Thymus (tissue), 11 donors: ENCODE results near the gene KIFAP3. TPM values are rescaled to one million over a fixed set of nuclear protein-coding genes. Genes with fewer than 3 reads are reported as not detected.
"Not testable (repeated sequence)": the region's sequence is repeated elsewhere in the genome, so short reads cannot be mapped to it uniquely, and the experiment has no call there.

Experiments used
- DNase-seq, 9 donors: peaks; one replicate each; pipeline ENCODE4 v3.0.0-alpha.2; 2013; ENCODE audit warnings: low spot score in 9 of 9, low read depth in 6 of 9, missing footprints in 1 of 9
- H3K27ac ChIP-seq, 2 donors: one replicate each; pipeline ENCODE4 v1.5.1; 2013; ENCODE audit warnings: control low read depth in 1 of 2, low read depth in 1 of 2, low read length in 1 of 2, mild to moderate bottlenecking in 1 of 2, moderate library complexity in 1 of 2
- H3K27me3 ChIP-seq, 2 donors: one replicate each; pipeline ENCODE4 v1.5.1; 2013; ENCODE audit warnings: low read length in 1 of 2; ENCODE audit not compliant: control insufficient read depth in 2 of 2, insufficient read depth in 1 of 2
- H3K36me3 ChIP-seq, 2 donors: one replicate each; pipeline ENCODE4 v1.5.1; 2013; ENCODE audit warnings: low read length in 1 of 2, mild to moderate bottlenecking in 1 of 2, moderate library complexity in 1 of 2; ENCODE audit not compliant: control insufficient read depth in 2 of 2, insufficient read depth in 2 of 2
- H3K4me1 ChIP-seq, 2 donors: one replicate each; pipeline ENCODE4 v1.5.1; 2013; ENCODE audit warnings: low read length in 2 of 2; ENCODE audit not compliant: control insufficient read depth in 2 of 2, insufficient read depth in 2 of 2
- H3K4me3 ChIP-seq, 2 donors: one replicate each; pipeline ENCODE4 v1.5.1; 2013; ENCODE audit warnings: low read length in 2 of 2, control low read depth in 1 of 2, mild to moderate bottlenecking in 1 of 2
- H3K9me3 ChIP-seq, 2 donors: one replicate each; pipeline ENCODE4 v1.5.1; 2013; ENCODE audit warnings: low read length in 1 of 2, mild to moderate bottlenecking in 1 of 2; ENCODE audit not compliant: control insufficient read depth in 2 of 2, insufficient read depth in 1 of 2
- WGBS: extraction: QIAGEN DNeasy Blood & Tissue Kit; methylation state at CpG from one replicate; pipeline ENCODE4 v1.1.7; 2013; 5-methylcytosine and 5-hydroxymethylcytosine counted together
- polyA plus RNA-seq: library from polyadenylated mRNA; stranded (reverse); fragments of 200-250 nt; gene quantifications from one replicate; pipeline ENCODE4 v1.2.3, GENCODE V29; 2013
- total RNA-seq: library from RNA; stranded (reverse); fragments of 120-200 nt; gene quantifications from one replicate; pipeline ENCODE4 v1.2.4, GENCODE V29; 2013
- donor health status: healthy.

The KIFAP3 gene
- total and polyA plus RNA-seq, 2 donors = 19.5 to 25.8 TPM

DNA sequence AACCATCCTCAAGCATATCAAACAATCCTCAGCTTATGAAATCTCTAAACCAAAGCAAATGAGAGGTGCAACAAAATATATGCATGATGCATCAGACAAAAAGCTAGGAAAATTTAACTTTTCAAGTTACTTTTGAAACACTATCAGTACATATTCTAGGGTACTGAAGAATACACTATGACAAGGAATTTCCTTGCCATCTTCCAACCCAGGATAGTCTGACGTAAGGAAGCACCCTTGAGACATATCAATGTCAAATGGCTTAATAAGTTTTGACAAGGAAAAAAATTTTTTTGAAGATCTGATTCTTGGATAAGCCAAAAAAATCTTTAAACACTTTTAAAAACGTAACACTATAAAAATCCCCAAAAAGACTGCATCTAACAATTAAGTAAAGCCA is 64.9 kb downstream of the KIFAP3 start:
- H3K27me3 ChIP-seq = no peaks in the 10 kb centered on the region
- no peak for DNase-seq
- no peaks in the 10 kb centered on the region for H3K4me1 ChIP-seq
- WGBS = 93% methylated on average over 2 of the region's 2 CpGs
- H3K9me3 ChIP-seq = no peaks in the 10 kb centered on the region
- H3K4me3 ChIP-seq = no peak overlapping the region
- H3K27ac ChIP-seq = no peak overlapping the region
- H3K36me3 ChIP-seq = no peaks in the 10 kb centered on the region

DNA sequence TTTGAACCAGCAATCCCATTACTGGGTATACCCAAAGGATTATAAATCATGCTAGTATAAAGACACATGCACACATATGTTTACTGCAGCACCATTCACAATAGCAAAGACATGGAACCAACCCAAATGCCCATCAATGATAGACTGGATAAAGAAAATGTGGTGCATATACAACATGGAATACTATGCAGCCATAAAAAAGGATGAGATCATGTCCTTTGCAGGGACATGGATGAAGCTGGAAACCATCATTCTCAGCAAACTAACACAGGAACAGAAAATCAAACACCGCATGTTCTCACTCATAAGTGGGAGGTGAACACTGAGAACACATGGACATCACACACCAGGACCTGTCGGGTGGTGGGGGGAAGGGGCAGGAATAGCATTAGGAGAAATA is 65.8 kb downstream of the KIFAP3 start:
- H3K4me3 ChIP-seq, DNase-seq, H3K36me3 ChIP-seq, H3K27me3 ChIP-seq, H3K27ac ChIP-seq, H3K4me1 ChIP-seq, H3K9me3 ChIP-seq: not testable (repeated sequence)
- WGBS = 99% methylated on average over 2 of the region's 2 CpGs

DNA sequence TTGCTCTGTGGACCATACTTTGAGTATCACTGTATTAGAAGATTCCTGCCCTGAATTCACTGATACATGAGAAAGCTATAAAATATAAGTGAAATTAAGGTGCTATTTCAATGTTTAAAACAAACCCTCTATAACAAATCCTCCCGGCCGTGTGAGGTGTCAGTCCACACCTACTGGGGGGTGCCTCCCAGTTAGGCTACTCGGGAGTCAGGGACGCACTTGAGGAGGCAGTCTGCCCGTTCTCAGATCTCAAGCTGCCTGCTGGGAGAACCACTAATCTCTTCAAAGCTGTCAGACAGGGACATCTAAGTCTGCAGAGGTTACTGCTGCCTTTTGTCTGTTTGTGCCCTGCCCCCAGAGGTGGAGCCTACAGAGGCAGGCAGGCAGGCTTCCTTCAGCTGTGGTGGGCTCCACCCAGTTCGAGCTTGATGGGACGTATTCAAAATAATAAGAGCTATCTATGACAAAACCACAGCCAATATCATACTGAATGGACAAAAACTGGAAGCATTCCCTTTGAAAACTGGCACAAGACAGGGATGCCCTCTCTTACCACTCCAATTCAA is 71.1 kb downstream of the KIFAP3 start:
- DNase-seq, H3K27me3 ChIP-seq, H3K27ac ChIP-seq, H3K4me3 ChIP-seq, H3K4me1 ChIP-seq, H3K9me3 ChIP-seq, H3K36me3 ChIP-seq: not testable (repeated sequence)
- WGBS = 94% methylated on average over 7 of the region's 7 CpGs

DNA sequence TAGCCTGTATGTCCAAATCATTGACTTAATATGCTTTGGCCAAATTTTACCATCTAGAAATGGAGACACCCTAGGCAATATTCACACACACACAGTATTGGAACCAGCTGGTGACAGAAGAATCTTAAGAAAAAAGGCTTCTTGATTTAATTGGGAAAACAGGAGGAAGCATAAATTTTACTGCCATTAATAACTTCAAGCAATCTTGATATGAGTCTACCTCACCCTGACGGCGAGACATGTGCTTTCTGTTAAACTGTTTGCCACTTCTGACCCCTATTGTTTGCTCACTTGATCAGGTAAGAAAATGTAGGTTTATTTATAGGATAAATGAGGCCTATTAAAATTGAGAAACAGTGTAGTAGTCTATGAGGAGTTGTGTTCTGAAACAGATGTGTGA is 73.2 kb downstream of the KIFAP3 start:
- WGBS = over 99% methylated on average over 2 of the region's 2 CpGs
- no peak overlapping the region for H3K4me3 ChIP-seq

DNA sequence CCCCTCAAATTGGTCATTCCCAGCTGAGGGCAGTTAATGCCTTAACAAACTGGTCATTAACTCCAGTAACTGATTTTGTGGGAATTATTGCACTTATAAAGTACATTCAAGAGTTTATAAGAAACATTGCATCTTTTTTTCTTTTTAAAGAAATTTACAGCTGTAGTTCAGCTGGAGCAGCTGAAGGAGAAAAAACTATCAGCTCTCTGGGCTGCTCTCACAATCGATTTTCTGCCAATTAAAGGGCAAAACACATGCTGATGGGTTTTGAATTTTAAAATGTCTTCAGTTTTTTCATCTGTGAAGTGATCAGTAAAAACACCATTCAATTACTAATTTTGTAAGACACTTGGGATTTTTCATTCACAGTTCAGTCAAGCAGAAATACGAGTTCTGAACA is 74.7 kb downstream of the KIFAP3 start:
- H3K36me3 ChIP-seq = no peaks in the 10 kb centered on the region
- WGBS = 90% methylated on average over 2 of the region's 2 CpGs

More for the DNA sequence above, 73.2 kb downstream of the KIFAP3 start:
- Histone ChIP-seq H3K9me3 (no peaks in the 10 kb centered on the region), H3K27ac (no peak overlapping the region), H3K4me1 (no peaks in the 10 kb centered on the region), H3K36me3 (no peaks in the 10 kb centered on the region), H3K27me3 (no peaks in the 10 kb centered on the region)
- no peak for DNase-seq

DNA sequence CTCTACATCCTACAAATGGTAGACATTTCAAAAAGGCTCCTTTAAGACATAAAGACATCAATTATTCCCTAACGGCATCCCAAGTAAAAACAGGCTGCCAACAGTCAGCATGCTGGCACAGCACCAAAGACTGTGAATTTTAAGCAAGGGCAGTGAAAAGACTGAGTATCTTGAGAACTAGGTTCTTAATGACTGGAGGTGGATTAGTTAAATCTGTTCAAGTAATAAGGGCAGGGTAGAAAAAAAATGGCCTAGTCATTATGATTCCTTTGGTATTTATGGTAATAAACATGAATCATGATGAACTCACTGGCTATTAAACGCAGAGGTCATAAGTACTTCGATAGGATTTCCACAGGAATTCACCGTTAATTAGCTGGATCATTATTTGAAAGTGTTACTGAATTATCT is 75.2 kb downstream of the KIFAP3 start:
- no peak for DNase-seq
- H3K36me3 ChIP-seq = no peaks in the 10 kb centered on the region

More for the DNA sequence above, 74.7 kb downstream of the KIFAP3 start:
- no peak overlapping the region for H3K27ac ChIP-seq
- DNase-seq = no peak
- H3K27me3 ChIP-seq = no peaks in the 10 kb centered on the region
- H3K4me3 ChIP-seq = no peak overlapping the region
- no peaks in the 10 kb centered on the region for H3K4me1 ChIP-seq
- no peaks in the 10 kb centered on the region for H3K9me3 ChIP-seq

DNA sequence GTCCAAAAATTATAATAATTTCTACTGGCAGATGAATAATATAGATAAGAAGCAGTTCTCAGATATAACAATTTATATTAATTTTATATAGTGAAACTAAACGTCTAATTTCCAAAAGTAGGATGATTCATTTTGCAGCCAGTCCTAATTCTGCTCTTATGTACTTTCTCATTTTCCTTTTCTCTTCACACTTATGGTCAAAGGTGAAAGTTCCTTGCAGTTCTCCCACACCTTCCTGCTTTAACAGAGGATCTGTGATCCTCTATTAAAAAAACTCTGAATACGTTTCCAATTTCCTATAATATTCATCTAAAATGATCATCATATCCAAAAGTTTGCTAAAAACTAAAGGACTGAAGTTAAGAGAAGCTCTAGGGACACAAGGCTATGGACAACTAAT is 78.5 kb downstream of the KIFAP3 start:
- no peak for DNase-seq
- H3K27me3 ChIP-seq = no peaks in the 10 kb centered on the region
- no peak overlapping the region for H3K4me3 ChIP-seq
- no peaks in the 10 kb centered on the region for H3K4me1 ChIP-seq
- no peaks in the 10 kb centered on the region for H3K36me3 ChIP-seq
- no peaks in the 10 kb centered on the region for H3K9me3 ChIP-seq
- H3K27ac ChIP-seq = no peak overlapping the region
- WGBS = 94% methylated on average over 2 of the region's 2 CpGs

More for the DNA sequence above, 75.2 kb downstream of the KIFAP3 start:
- no peaks in the 10 kb centered on the region for H3K27me3 ChIP-seq
- H3K4me3 ChIP-seq = no peak overlapping the region
- no peak overlapping the region for H3K27ac ChIP-seq
- WGBS = 96% methylated on average over 4 of the region's 4 CpGs
- H3K4me1 ChIP-seq = no peaks in the 10 kb centered on the region
- no peaks in the 10 kb centered on the region for H3K9me3 ChIP-seq

DNA sequence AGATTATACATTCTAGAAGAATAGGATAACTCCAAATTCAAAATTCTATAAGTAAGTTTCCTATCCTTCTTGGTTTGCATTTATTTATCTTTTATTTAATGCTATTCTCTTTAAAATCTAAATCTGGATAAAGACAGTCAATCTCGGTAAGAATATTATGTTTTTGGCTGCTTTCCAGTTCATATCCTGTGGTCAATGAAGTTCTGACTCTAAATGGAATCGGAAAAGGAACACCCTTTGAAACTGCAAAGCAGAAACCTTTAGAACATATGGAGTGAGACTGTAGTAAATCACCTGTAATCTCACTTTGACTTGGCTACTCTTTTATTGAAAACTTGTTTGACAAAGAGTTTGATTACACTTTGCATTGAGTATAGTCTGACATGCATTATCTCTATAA is 85.2 kb downstream of the KIFAP3 start:
- H3K36me3 ChIP-seq = no peaks in the 10 kb centered on the region
- no peak overlapping the region for H3K4me3 ChIP-seq
- H3K4me1 ChIP-seq = no peaks in the 10 kb centered on the region
- DNase-seq = no peak
- no peak overlapping the region for H3K27ac ChIP-seq
- no peaks in the 10 kb centered on the region for H3K9me3 ChIP-seq
- no peaks in the 10 kb centered on the region for H3K27me3 ChIP-seq
- WGBS = 87% methylated on average over 2 of the region's 2 CpGs

DNA sequence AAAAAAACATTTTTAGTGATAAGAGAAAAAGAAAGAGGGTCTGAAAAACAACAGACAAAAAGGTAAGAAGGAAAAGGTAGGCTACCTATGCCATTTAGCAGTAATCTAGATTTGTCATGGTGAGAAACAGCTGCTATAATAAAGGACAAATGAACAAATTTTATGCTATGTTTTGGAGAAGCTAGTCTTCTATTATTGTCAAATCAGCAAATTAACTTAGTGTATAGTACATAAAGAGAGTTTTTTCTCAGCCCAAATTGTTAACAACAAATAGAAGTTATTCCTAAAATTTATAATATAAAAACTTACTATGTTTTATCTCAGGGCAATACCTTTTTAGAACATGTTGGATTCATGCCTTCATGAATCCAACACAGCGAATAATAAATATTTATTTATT is 88.7 kb downstream of the KIFAP3 start:
- H3K4me3 ChIP-seq = no peak overlapping the region
- H3K36me3 ChIP-seq = peaks cover 0 to 2% of the 10 kb centered on the region in 2 donors
- no peaks in the 10 kb centered on the region for H3K9me3 ChIP-seq
- 97% methylated on average over 1 of the region's 1 CpG for WGBS
- H3K27me3 ChIP-seq = no peaks in the 10 kb centered on the region
- no peak for DNase-seq
- no peak overlapping the region for H3K27ac ChIP-seq
- H3K4me1 ChIP-seq = no peaks in the 10 kb centered on the region

DNA sequence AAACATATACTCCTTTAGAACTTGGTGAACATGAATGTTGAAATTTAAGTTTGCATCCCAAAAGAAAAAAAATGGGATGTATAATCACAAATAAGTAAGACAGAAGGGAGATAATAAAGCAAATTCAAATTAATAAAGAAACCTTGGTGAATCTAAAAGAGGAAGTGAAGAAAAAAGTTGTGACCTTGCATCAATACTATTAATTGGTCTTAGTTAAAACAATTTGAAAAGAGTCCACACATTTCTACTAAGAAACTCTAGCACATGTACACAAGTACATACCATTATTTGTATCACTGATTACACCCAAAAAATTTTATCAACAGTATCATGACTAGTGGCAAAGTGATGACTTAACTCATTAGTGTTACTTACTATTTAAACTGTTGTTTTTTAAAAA is 100.4 kb downstream of the KIFAP3 start:
- no peaks in the 10 kb centered on the region for H3K9me3 ChIP-seq
- H3K27me3 ChIP-seq = no peaks in the 10 kb centered on the region
- H3K36me3 ChIP-seq = no peaks in the 10 kb centered on the region
- no peak for DNase-seq
- H3K4me3 ChIP-seq = no peak overlapping the region
- no peaks in the 10 kb centered on the region for H3K4me1 ChIP-seq
- no peak overlapping the region for H3K27ac ChIP-seq
